ENCODE data around the gene SLC22A3.

- TF ChIP-seq YY1 (IDR thresholded peaks at IDR 0.05; ENCODE audit: insufficient read depth, insufficient read length): no peak
- no peak for TF ChIP-seq ZNF274 (IDR thresholded peaks at IDR 0.05; ENCODE audit: low read depth, low read length)
Observed at GRCh38 chr6:160419488-160419887, 71.3 kb downstream of the SLC22A3 start.
